Adrenal gland (tissue), 5 donors: ENCODE results near the gene RASGRP2.

Experiments used
- POLR2A ChIP-seq, 2 donors: fragments of 450-650 bp; IDR thresholded peaks; one replicate each; pipeline ENCODE4 v1.6.1; 2017; ENCODE audit warnings: antibody characterized with exemption in 2 of 2, mild to moderate bottlenecking in 2 of 2, moderate library complexity in 1 of 2
- TF ChIP-seq, protein P1 (sequence below), 6 experiments: fragments of 450-650 bp in 4 of 6; fragments of 200-600 bp in 2 of 6; sonication (generic) in 1 of 6; IDR thresholded peaks; 1 replicate in 5 of 6; 2 replicates in 1 of 6; pipeline versions ENCODE4 v1.5.1 to v1.8.0; 2016 to 2021; ENCODE audit warnings: antibody characterized with exemption in 6 of 6, mild to moderate bottlenecking in 2 of 6, moderate library complexity in 1 of 6
- donor health status: DM: no; HTN: no; CAD: no.

GRCh38 chr11:64718780-64719124 lies 25.2 kb downstream of the RASGRP2 start:
- no peak for TF ChIP-seq POLR2A (IDR thresholded peaks at IDR 0.05)
- TF ChIP-seq, protein P1, sequence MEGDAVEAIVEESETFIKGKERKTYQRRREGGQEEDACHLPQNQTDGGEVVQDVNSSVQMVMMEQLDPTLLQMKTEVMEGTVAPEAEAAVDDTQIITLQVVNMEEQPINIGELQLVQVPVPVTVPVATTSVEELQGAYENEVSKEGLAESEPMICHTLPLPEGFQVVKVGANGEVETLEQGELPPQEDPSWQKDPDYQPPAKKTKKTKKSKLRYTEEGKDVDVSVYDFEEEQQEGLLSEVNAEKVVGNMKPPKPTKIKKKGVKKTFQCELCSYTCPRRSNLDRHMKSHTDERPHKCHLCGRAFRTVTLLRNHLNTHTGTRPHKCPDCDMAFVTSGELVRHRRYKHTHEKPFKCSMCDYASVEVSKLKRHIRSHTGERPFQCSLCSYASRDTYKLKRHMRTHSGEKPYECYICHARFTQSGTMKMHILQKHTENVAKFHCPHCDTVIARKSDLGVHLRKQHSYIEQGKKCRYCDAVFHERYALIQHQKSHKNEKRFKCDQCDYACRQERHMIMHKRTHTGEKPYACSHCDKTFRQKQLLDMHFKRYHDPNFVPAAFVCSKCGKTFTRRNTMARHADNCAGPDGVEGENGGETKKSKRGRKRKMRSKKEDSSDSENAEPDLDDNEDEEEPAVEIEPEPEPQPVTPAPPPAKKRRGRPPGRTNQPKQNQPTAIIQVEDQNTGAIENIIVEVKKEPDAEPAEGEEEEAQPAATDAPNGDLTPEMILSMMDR (IDR thresholded peaks at IDR 0.05), result no peak
